Vagina (tissue), 2 donors: ENCODE measurements around the gene PHB1. TPM values are rescaled to one million over a fixed set of nuclear protein-coding genes. Genes with fewer than 3 reads are reported as not detected.

Experiments used
- DNase-seq, 2 donors: peaks; one replicate each; pipeline ENCODE4 v3.0.0-alpha.2; 2017; ENCODE audit errors: extremely low spot score in 2 of 2
- H3K27ac ChIP-seq: fragments of 200-600 bp; sonication (generic); one replicate; pipeline ENCODE4 v1.5.1; 2019
- H3K27me3 ChIP-seq: fragments of 200-600 bp; sonication (generic); one replicate; pipeline ENCODE4 v1.5.1; 2019
- H3K36me3 ChIP-seq, 2 donors: fragments of 200-600 bp; sonication (generic); one replicate each; pipeline ENCODE4 v1.5.1; 2017 to 2019
- H3K4me1 ChIP-seq: fragments of 200-600 bp; sonication (generic); one replicate; pipeline ENCODE4 v1.5.1; 2019
- H3K4me3 ChIP-seq, 2 donors: fragments of 200-600 bp; sonication (generic); 1 replicate in 1 of 2; 2 replicates in 1 of 2; pipeline ENCODE4 v1.5.1; 2016 to 2019
- H3K9me3 ChIP-seq: fragments of 200-600 bp; sonication (generic); one replicate; pipeline ENCODE4 v1.5.1; 2019
- CTCF ChIP-seq, 3 experiments: fragments of 450-650 bp in 2 of 3; fragments of 200-600 bp in 1 of 3; sonication (generic) in 1 of 3; IDR thresholded peaks; one replicate each; pipeline ENCODE4 v1.5.1; 2017 to 2019; ENCODE audit warnings: antibody characterized with exemption in 3 of 3, mild to moderate bottlenecking in 2 of 3, moderate library complexity in 2 of 3
- POLR2A ChIP-seq, 2 donors: fragments of 450-650 bp; IDR thresholded peaks; one replicate each; pipeline ENCODE4 v1.6.1; 2017; ENCODE audit warnings: antibody characterized with exemption in 2 of 2, mild to moderate bottlenecking in 2 of 2, moderate library complexity in 2 of 2
- POLR2AphosphoS5 ChIP-seq, 2 donors: sonication (generic); formaldehyde crosslinking; IDR thresholded peaks; one replicate each; pipeline ENCODE4 v1.9.0; 2017; ENCODE audit warnings: antibody characterized with exemption in 2 of 2, mild to moderate bottlenecking in 2 of 2, low read depth in 1 of 2; ENCODE audit not compliant: insufficient read depth in 1 of 2
- intact Hi-C: fragments of 100-400 bp; cut with DNase I; formaldehyde crosslinking; loops from one replicate; pipeline ENCODE4 v1.15.1; 2023
- total RNA-seq: library from RNA; depleted of rRNA; stranded (reverse); fragments of >200 nt; gene quantifications from one replicate; pipeline ENCODE4 v1.2.3, GENCODE V29; 2016

PHB1 gene
- total RNA-seq, 1 donor from 2014 or later: 58.7 TPM

GRCh38 chr17:49404906-49405305 lies 9.8 kb downstream of the PHB1 start:
- Histone ChIP-seq H3K9me3 (no peaks in the 10 kb centered on the region), H3K4me1 (peaks cover 5% of the 10 kb centered on the region), H3K27me3 (no peaks in the 10 kb centered on the region), H3K36me3 (peaks cover 0 to 55% of the 10 kb centered on the region in 2 donors), H3K27ac (no peak overlapping the region), H3K4me3 (no peak overlapping the region)
- no peak for DNase-seq
- TF ChIP-seq CTCF (IDR thresholded peaks at IDR 0.05) (no peak), POLR2A (IDR thresholded peaks at IDR 0.05) (no peak), POLR2AphosphoS5 (IDR thresholded peaks at IDR 0.05; ENCODE audit: insufficient read depth in 1 of 2, low read depth in 1 of 2) (no peak)
- intact Hi-C loops: loop anchor here (10.0 kb wide), 1 partner anchor 150 kb away; no protein-coding TSS in a partner anchor

GRCh38 chr17:49404361-49404760 lies 10.3 kb downstream of the PHB1 start:
- Histone ChIP-seq H3K9me3 (no peaks in the 10 kb centered on the region), H3K4me3 (no peak overlapping the region), H3K27ac (no peak overlapping the region), H3K4me1 (peaks cover 5% of the 10 kb centered on the region), H3K36me3 (peaks cover 0 to 49% of the 10 kb centered on the region in 2 donors), H3K27me3 (no peaks in the 10 kb centered on the region)
- intact Hi-C loops: loop anchor here (10.0 kb wide), 1 partner anchor 150 kb away; no protein-coding TSS in a partner anchor
- TF ChIP-seq POLR2AphosphoS5 (IDR thresholded peaks at IDR 0.05; ENCODE audit: insufficient read depth in 1 of 2, low read depth in 1 of 2) (no peak), CTCF (IDR thresholded peaks at IDR 0.05) (no peak), POLR2A (IDR thresholded peaks at IDR 0.05) (no peak)
- DNase-seq: no peak

GRCh38 chr17:49403514-49404289 lies 11.0 kb downstream of the PHB1 start:
- H3K36me3 ChIP-seq: peaks cover 0 to 43% of the 10 kb centered on the region in 2 donors
- intact Hi-C loops: loop anchor here (10.0 kb wide), 1 partner anchor 151 kb away; no protein-coding TSS in a partner anchor
- H3K4me3 ChIP-seq: no peak overlapping the region
- DNase-seq: no peak
- peaks cover 5% of the 10 kb centered on the region for H3K4me1 ChIP-seq
- no peak for TF ChIP-seq POLR2A (IDR thresholded peaks at IDR 0.05)
- no peak for TF ChIP-seq POLR2AphosphoS5 (IDR thresholded peaks at IDR 0.05; ENCODE audit: insufficient read depth in 1 of 2, low read depth in 1 of 2)
- TF ChIP-seq CTCF (IDR thresholded peaks at IDR 0.05): no peak
- no peaks in the 10 kb centered on the region for H3K27me3 ChIP-seq
- no peak overlapping the region for H3K27ac ChIP-seq
- H3K9me3 ChIP-seq: no peaks in the 10 kb centered on the region

GRCh38 chr17:49402706-49403105 lies 12.0 kb downstream of the PHB1 start:
- no peak overlapping the region for H3K27ac ChIP-seq
- H3K27me3 ChIP-seq: no peaks in the 10 kb centered on the region
- H3K36me3 ChIP-seq: peaks cover 0 to 33% of the 10 kb centered on the region in 2 donors
- H3K4me1 ChIP-seq: no peaks in the 10 kb centered on the region
- TF ChIP-seq POLR2AphosphoS5 (IDR thresholded peaks at IDR 0.05; ENCODE audit: insufficient read depth in 1 of 2, low read depth in 1 of 2): no peak
- TF ChIP-seq POLR2A (IDR thresholded peaks at IDR 0.05): no peak
- TF ChIP-seq CTCF (IDR thresholded peaks at IDR 0.05): no peak
- no peaks in the 10 kb centered on the region for H3K9me3 ChIP-seq
- intact Hi-C loops: loop anchor here (10.0 kb wide), 1 partner anchor 152 kb away; no protein-coding TSS in a partner anchor
- no peak overlapping the region for H3K4me3 ChIP-seq
- DNase-seq: no peak
